Mesendoderm (in vitro differentiated cells): ENCODE data around the gene AGPS.
"Not testable (repeated sequence)": the region's sequence is repeated elsewhere in the genome, so short reads cannot be mapped to it uniquely, and the experiment has no call there.

Experiments used
- DNase-seq: peaks from one replicate; pipeline ENCODE4 v3.0.0; 2013
- H2AK5ac ChIP-seq: 2 replicates; pipeline ENCODE4 v1.6.1; 2013; ENCODE audit warnings: low read length, inconsistent platforms
- H2BK120ac ChIP-seq: 2 replicates; pipeline ENCODE4 v1.6.1; 2013; ENCODE audit warnings: low read depth, mild to moderate bottlenecking, low read length, moderate library complexity, mixed read lengths
- H2BK15ac ChIP-seq: replicated peaks from 2 replicates; pipeline ENCODE4 v1.6.1; 2013; ENCODE audit warnings: low read depth, mild to moderate bottlenecking, moderate library complexity
- H2BK5ac ChIP-seq: 2 replicates; pipeline ENCODE4 v1.6.1; 2013; ENCODE audit warnings: low read length, inconsistent platforms
- H3K18ac ChIP-seq: 2 replicates; pipeline ENCODE4 v1.6.1; 2013; ENCODE audit warnings: mild to moderate bottlenecking, low read length, mixed read lengths
- H3K23ac ChIP-seq: one replicate; pipeline ENCODE4 v1.6.1; 2013; ENCODE audit warnings: low read length
- H3K27ac ChIP-seq: 2 replicates; pipeline ENCODE4 v1.5.1; 2013; ENCODE audit warnings: low read depth, mild to moderate bottlenecking, inconsistent platforms, low read length, moderate library complexity
- H3K27me3 ChIP-seq: 2 replicates; pipeline ENCODE4 v1.6.1; 2013; ENCODE audit warnings: low read length, control low read depth, mild to moderate bottlenecking, inconsistent platforms; ENCODE audit not compliant: insufficient read depth, poor library complexity
- H3K36me3 ChIP-seq: 2 replicates; pipeline ENCODE4 v1.6.1; 2013; ENCODE audit warnings: low read length, inconsistent platforms; ENCODE audit not compliant: control insufficient read depth, insufficient read depth
- H3K4ac ChIP-seq: one replicate; pipeline ENCODE4 v1.6.1; 2013; ENCODE audit warnings: low read depth, mild to moderate bottlenecking, low read length, moderate library complexity
- H3K4me1 ChIP-seq: 2 replicates; pipeline ENCODE4 v1.6.1; 2013; ENCODE audit warnings: low read depth, low read length, inconsistent platforms; ENCODE audit not compliant: control insufficient read depth
- H3K4me2 ChIP-seq: 2 replicates; pipeline ENCODE4 v1.6.1; 2013; ENCODE audit warnings: low read length
- H3K4me3 ChIP-seq: 2 replicates; pipeline ENCODE4 v1.5.1; 2013; ENCODE audit warnings: mild to moderate bottlenecking, low read length
- H3K56ac ChIP-seq: one replicate; pipeline ENCODE4 v1.6.1; 2013; ENCODE audit warnings: low read length
- H3K79me1 ChIP-seq: 2 replicates; pipeline ENCODE4 v1.6.1; 2013; ENCODE audit warnings: low read length, inconsistent platforms
- H3K79me2 ChIP-seq: 2 replicates; pipeline ENCODE4 v1.6.1; 2013; ENCODE audit warnings: mild to moderate bottlenecking, low read length; ENCODE audit not compliant: control insufficient read depth, insufficient read depth
- H3K9ac ChIP-seq: 2 replicates; pipeline ENCODE4 v1.6.1; 2013; ENCODE audit warnings: low read length, inconsistent platforms
- H4K5ac ChIP-seq: one replicate; pipeline ENCODE4 v1.6.1; 2013; ENCODE audit warnings: low read length
- H4K8ac ChIP-seq: one replicate; pipeline ENCODE4 v1.6.1; 2013; ENCODE audit warnings: low read depth, mild to moderate bottlenecking, control low read depth, low read length, moderate library complexity
- WGBS: extraction: QIAGEN DNeasy Blood & Tissue Kit; methylation state at CpG from one replicate; pipeline ENCODE4 v1.1.7; 2013; ENCODE audit warnings: low lambda C conversion rate, missing lambda C conversion rate; ENCODE audit not compliant: insufficient coverage; ENCODE audit errors: extremely low coverage; 5-methylcytosine and 5-hydroxymethylcytosine counted together

The AGPS gene

GRCh38 chr2:177424620-177425019, 32.0 kb downstream of the AGPS start:
- not testable (repeated sequence) for H2BK5ac ChIP-seq, H4K8ac ChIP-seq, H2BK120ac ChIP-seq, H3K79me1 ChIP-seq, H3K4me3 ChIP-seq, H3K23ac ChIP-seq, H3K4me1 ChIP-seq, H4K5ac ChIP-seq, H3K9ac ChIP-seq, H2BK15ac ChIP-seq, H2AK5ac ChIP-seq, H3K27ac ChIP-seq, H3K4me2 ChIP-seq, H3K4ac ChIP-seq, H3K18ac ChIP-seq, DNase-seq, H3K27me3 ChIP-seq, H3K56ac ChIP-seq, H3K36me3 ChIP-seq
- peaks cover 12% of the 10 kb centered on the region for H3K79me2 ChIP-seq
- no CpG with 5 or more reads among the region's 5 CpGs for WGBS

- H4K8ac ChIP-seq = no peak overlapping the region
- H2BK15ac ChIP-seq = no peak overlapping the region
- no peak overlapping the region for H3K56ac ChIP-seq
- H3K79me1 ChIP-seq = peaks cover 13% of the 10 kb centered on the region
- no peak overlapping the region for H3K4me3 ChIP-seq
- H3K18ac ChIP-seq = no peak overlapping the region
- no peaks in the 10 kb centered on the region for H3K36me3 ChIP-seq
- H2AK5ac ChIP-seq = no peak overlapping the region
- H3K27me3 ChIP-seq = no peaks in the 10 kb centered on the region
- no peaks in the 10 kb centered on the region for H3K4me1 ChIP-seq
- no peak overlapping the region for H3K27ac ChIP-seq
- H3K9ac ChIP-seq = no peak overlapping the region
- no peak overlapping the region for H3K23ac ChIP-seq
- peaks cover 21% of the 10 kb centered on the region for H3K79me2 ChIP-seq
- H2BK5ac ChIP-seq = no peak overlapping the region
- no peak overlapping the region for H2BK120ac ChIP-seq
- DNase-seq = no peak
- no peak overlapping the region for H4K5ac ChIP-seq
- no peak overlapping the region for H3K4ac ChIP-seq
- H3K4me2 ChIP-seq = no peak overlapping the region
These were observed 34.7 kb downstream of the AGPS start for GRCh38 chr2:177427316-177427715.

GRCh38 chr2:177427936-177428335, 35.4 kb downstream of the AGPS start:
- H3K79me2 ChIP-seq = peaks cover 23% of the 10 kb centered on the region
- not testable (repeated sequence) for H3K27ac ChIP-seq, H4K8ac ChIP-seq, H2AK5ac ChIP-seq, H3K27me3 ChIP-seq, H2BK15ac ChIP-seq, H3K23ac ChIP-seq, DNase-seq, H3K4me2 ChIP-seq, H3K4ac ChIP-seq, H3K4me1 ChIP-seq, H2BK120ac ChIP-seq, H3K18ac ChIP-seq, H3K4me3 ChIP-seq, H4K5ac ChIP-seq, H2BK5ac ChIP-seq, H3K9ac ChIP-seq, H3K56ac ChIP-seq, H3K36me3 ChIP-seq
- WGBS = no CpG with 5 or more reads among the region's 2 CpGs
- H3K79me1 ChIP-seq = peaks cover 16% of the 10 kb centered on the region

- H3K4me3 ChIP-seq = no peak overlapping the region
These were observed 37.2 kb downstream of the AGPS start for GRCh38 chr2:177429688-177430325.

GRCh38 chr2:177430411-177430810, 37.8 kb downstream of the AGPS start:
- Histone ChIP-seq H3K23ac (no peak overlapping the region), H3K9ac (no peak overlapping the region), H2BK15ac (no peak overlapping the region), H4K8ac (no peak overlapping the region), H2AK5ac (no peak overlapping the region), H3K4ac (no peak overlapping the region), H3K56ac (no peak overlapping the region), H3K4me2 (no peak overlapping the region), H3K27me3 (no peaks in the 10 kb centered on the region), H3K79me1 (peaks cover 16% of the 10 kb centered on the region), H3K18ac (no peak overlapping the region), H3K27ac (no peak overlapping the region), H3K36me3 (no peaks in the 10 kb centered on the region), H2BK120ac (no peak overlapping the region), H2BK5ac (no peak overlapping the region), H4K5ac (no peak overlapping the region), H3K4me1 (no peaks in the 10 kb centered on the region), H3K4me3 (no peak overlapping the region), H3K79me2 (peaks cover 20% of the 10 kb centered on the region)
- no CpG with 5 or more reads among the region's 4 CpGs for WGBS
- no peak for DNase-seq

More at GRCh38 chr2:177429688-177430325, 37.2 kb downstream of the AGPS start:
- no peak overlapping the region for H3K27ac ChIP-seq
- H3K4me1 ChIP-seq = no peaks in the 10 kb centered on the region
- H3K36me3 ChIP-seq = no peaks in the 10 kb centered on the region
- no peak overlapping the region for H2AK5ac ChIP-seq
- no peak overlapping the region for H3K23ac ChIP-seq
- no peak overlapping the region for H2BK5ac ChIP-seq
- H3K79me1 ChIP-seq = peaks cover 16% of the 10 kb centered on the region
- H3K18ac ChIP-seq = no peak overlapping the region
- H3K79me2 ChIP-seq = peaks cover 20% of the 10 kb centered on the region
- no peak overlapping the region for H4K5ac ChIP-seq
- H4K8ac ChIP-seq = no peak overlapping the region
- H3K4ac ChIP-seq = no peak overlapping the region
- H3K4me2 ChIP-seq = no peak overlapping the region
- no CpG with 5 or more reads among the region's 2 CpGs for WGBS
- DNase-seq = peak; percentile 13
- no peak overlapping the region for H2BK15ac ChIP-seq
- no peak overlapping the region for H3K9ac ChIP-seq
- H3K56ac ChIP-seq = no peak overlapping the region
- H2BK120ac ChIP-seq = no peak overlapping the region
- no peaks in the 10 kb centered on the region for H3K27me3 ChIP-seq

- not testable (repeated sequence) for H3K27me3 ChIP-seq, H3K4ac ChIP-seq, H2AK5ac ChIP-seq, H3K56ac ChIP-seq, H3K4me2 ChIP-seq, H3K36me3 ChIP-seq, H4K5ac ChIP-seq, H3K4me3 ChIP-seq, H2BK120ac ChIP-seq, H2BK5ac ChIP-seq, H3K4me1 ChIP-seq, H4K8ac ChIP-seq, H3K23ac ChIP-seq, H3K18ac ChIP-seq, H3K27ac ChIP-seq, H3K9ac ChIP-seq, H2BK15ac ChIP-seq, DNase-seq
- peaks cover 16% of the 10 kb centered on the region for H3K79me1 ChIP-seq
- no CpG with 5 or more reads among the region's 12 CpGs for whole genome bisulfite sequencing
- H3K79me2 ChIP-seq = peaks cover 20% of the 10 kb centered on the region
These were observed 38.6 kb downstream of the AGPS start for GRCh38 chr2:177431111-177431725.
